B cell (primary cell): ENCODE data around the gene SNAP47.

Experiments
- CTCF ChIP-seq: fragments of 200-600 bp; IDR thresholded peaks from one replicate; pipeline ENCODE4 v1.8.0; 2022; ENCODE audit warnings: antibody characterized with exemption, mild to moderate bottlenecking
- EZH2 ChIP-seq: IDR thresholded peaks from 2 replicates; pipeline ENCODE4 v1.6.1; 2012; ENCODE audit warnings: borderline replicate concordance, low read depth, mild to moderate bottlenecking, moderate library complexity, low read length; ENCODE audit not compliant: insufficient read depth, poor library complexity, severe bottlenecking

- no peak for TF ChIP-seq EZH2
- TF ChIP-seq CTCF: no peak
Observed at GRCh38 chr1:227793948-227794816, 58.9 kb downstream of the SNAP47 start.
